Middle frontal gyrus (tissue), 1 donor: ENCODE data around the gene MAGEC3.

Source experiments
- DNase-seq: peaks from one replicate; pipeline ENCODE4 v3.0.0-alpha.2; 2015; ENCODE audit warnings: low spot score; ENCODE audit errors: extremely low spot score

The MAGEC3 gene

DNA sequence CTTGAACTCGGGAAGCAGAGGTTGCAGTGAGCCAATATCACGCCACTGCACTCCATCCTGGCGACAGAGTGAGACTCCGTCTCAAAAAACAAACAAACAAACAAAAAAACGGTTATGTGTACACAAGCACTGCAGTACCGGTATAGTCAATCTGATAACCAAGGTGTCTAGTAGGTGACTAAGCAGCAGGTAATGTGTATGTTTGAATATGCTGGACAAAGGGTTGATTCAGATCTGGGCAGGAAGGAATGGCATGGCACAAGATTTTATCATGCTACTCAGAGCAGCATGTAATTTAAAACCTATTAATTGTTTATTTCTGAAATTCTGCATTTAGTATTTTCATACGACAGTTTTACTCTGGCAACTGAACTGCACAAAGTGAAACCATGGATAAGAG is 107.3 kb downstream of the MAGEC3 start:
- no peak for DNase-seq

GRCh38 chrX:141947350-141947749 is 109.2 kb downstream of the MAGEC3 start:
- DNase-seq = no peak
